Osteocyte (in vitro differentiated cells): Measurements from ENCODE around the gene VEGFA. TPM values are rescaled to one million over a fixed set of nuclear protein-coding genes. Genes with fewer than 3 reads are reported as not detected.
"Not testable (repeated sequence)": the region's sequence is repeated elsewhere in the genome, so short reads cannot be mapped to it uniquely, and the experiment has no call there.

ENCODE experiments used
- DNase-seq: peaks from one replicate; pipeline ENCODE4 v3.0.0; 2021; ENCODE audit warnings: mixed read lengths; ENCODE audit not compliant: unreplicated experiment; ENCODE audit errors: extremely low spot score
- H3K27ac Mint-ChIP-seq: one replicate; pipeline ENCODE4 v1.8.0; 2021; ENCODE audit warnings: mild to moderate bottlenecking, mixed read lengths; ENCODE audit not compliant: unreplicated experiment
- H3K27me3 Mint-ChIP-seq: one replicate; pipeline ENCODE4 v1.8.0; 2021; ENCODE audit warnings: mixed read lengths; ENCODE audit not compliant: unreplicated experiment
- H3K36me3 Mint-ChIP-seq: one replicate; pipeline ENCODE4 v1.8.0; 2021; ENCODE audit warnings: mixed read lengths; ENCODE audit not compliant: unreplicated experiment
- H3K4me1 Mint-ChIP-seq: one replicate; pipeline ENCODE4 v1.8.0; 2021; ENCODE audit warnings: mixed read lengths; ENCODE audit not compliant: unreplicated experiment
- H3K4me3 Mint-ChIP-seq: one replicate; pipeline ENCODE4 v1.8.0; 2021; ENCODE audit warnings: mild to moderate bottlenecking, moderate library complexity, mixed read lengths; ENCODE audit not compliant: unreplicated experiment
- H3K9me3 Mint-ChIP-seq: one replicate; pipeline ENCODE4 v1.8.0; 2021; ENCODE audit warnings: mixed read lengths; ENCODE audit not compliant: unreplicated experiment
- CTCF ChIP-seq: fragments of 200-600 bp; sonication (generic); IDR thresholded peaks from 2 replicates; pipeline ENCODE4 v1.5.0; 2021; ENCODE audit warnings: antibody characterized with exemption, mild to moderate bottlenecking, moderate library complexity
- total RNA-seq: library from RNA; stranded (reverse); gene quantifications from 2 replicates; pipeline ENCODE4 v1.2.1, GENCODE V29; 2021

The VEGFA gene
- total RNA-seq, 1 donor from 2014 or later: 69.7 TPM

GRCh38 chr6:43814111-43814510 lies 44.1 kb downstream of the VEGFA start:
- no peak overlapping the region for H3K27ac Mint-ChIP-seq
- no peak overlapping the region for H3K4me3 Mint-ChIP-seq
- peaks cover 3% of the 10 kb centered on the region for H3K4me1 Mint-ChIP-seq
- H3K36me3 Mint-ChIP-seq: no peaks in the 10 kb centered on the region
- no peak for TF ChIP-seq CTCF
- no peaks in the 10 kb centered on the region for H3K9me3 Mint-ChIP-seq
- DNase-seq: no peak
- peaks cover 3% of the 10 kb centered on the region for H3K27me3 Mint-ChIP-seq

- Mint-ChIP-seq H3K4me1 (peaks cover 3% of the 10 kb centered on the region), H3K9me3 (no peaks in the 10 kb centered on the region), H3K36me3 (no peaks in the 10 kb centered on the region), H3K27ac (no peak overlapping the region), H3K4me3 (no peak overlapping the region), H3K27me3 (peaks cover 8% of the 10 kb centered on the region)
- TF ChIP-seq CTCF: no peak
- no peak for DNase-seq
Measured at GRCh38 chr6:43814865-43815264, 44.9 kb downstream of the VEGFA start.

- Mint-ChIP-seq H3K36me3 (no peaks in the 10 kb centered on the region), H3K27me3 (peaks cover 25% of the 10 kb centered on the region), H3K4me1 (peaks cover 3% of the 10 kb centered on the region), H3K27ac (no peak overlapping the region), H3K4me3 (no peak overlapping the region), H3K9me3 (no peaks in the 10 kb centered on the region)
- no peak for DNase-seq
- peak; percentile 29 for TF ChIP-seq CTCF
Measured at GRCh38 chr6:43817192-43817591, 47.2 kb downstream of the VEGFA start.

- not testable (repeated sequence) for H3K9me3 Mint-ChIP-seq, H3K36me3 Mint-ChIP-seq, DNase-seq, H3K4me3 Mint-ChIP-seq, H3K4me1 Mint-ChIP-seq, H3K27ac Mint-ChIP-seq
- peaks cover 43% of the 10 kb centered on the region for H3K27me3 Mint-ChIP-seq
Measured at GRCh38 chr6:43818973-43819372, 49.0 kb downstream of the VEGFA start.

- no peaks in the 10 kb centered on the region for H3K9me3 Mint-ChIP-seq
Measured at GRCh38 chr6:43819958-43820357, 49.9 kb downstream of the VEGFA start.

More at GRCh38 chr6:43819958-43820357, 49.9 kb downstream of the VEGFA start:
- DNase-seq: no peak
- Mint-ChIP-seq H3K4me1 (no peaks in the 10 kb centered on the region), H3K27ac (no peak overlapping the region), H3K4me3 (no peak overlapping the region), H3K27me3 (peaks cover 53% of the 10 kb centered on the region), H3K36me3 (no peaks in the 10 kb centered on the region)
- no peak for TF ChIP-seq CTCF
